ENCODE data around the gene NCEH1. TPM values are rescaled to one million over a fixed set of nuclear protein-coding genes. Genes with fewer than 3 reads are reported as not detected.

NCEH1 gene
- total RNA-seq, 2 experiments from 2014 or later = 0.33 to 0.50 TPM

DNA sequence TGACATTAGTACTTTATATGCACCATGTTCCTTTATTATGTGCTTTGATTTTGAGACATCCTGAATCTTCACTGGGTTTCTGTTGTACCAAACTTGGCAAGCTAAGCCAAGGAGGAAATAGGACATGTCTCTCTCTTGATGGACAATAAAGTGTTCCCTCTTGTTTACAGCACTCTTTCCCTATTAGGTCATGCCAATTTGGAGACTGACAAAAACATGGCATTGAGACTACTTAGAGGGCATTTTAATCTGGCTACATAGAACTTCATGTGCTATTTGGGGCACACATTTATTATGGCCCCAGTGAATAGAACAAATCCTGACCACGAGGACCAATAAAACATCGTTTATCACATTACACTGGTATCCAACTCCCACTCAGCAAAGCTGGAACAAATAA is 102.3 kb downstream of the NCEH1 start:
- DNase-seq (no peak), ATAC-seq (ENCODE audit: poor library complexity) (no peak)
- Histone ChIP-seq H3K27me3 (ENCODE audit: control insufficient read depth in 1 of 2, insufficient read depth in 2 of 2, low read length in 2 of 2) (no peaks in the 10 kb centered on the region), H3K27ac (ENCODE audit: low read depth in 1 of 2, low read length in 2 of 2) (no peak overlapping the region), H3K9me3 (ENCODE audit: control insufficient read depth in 1 of 2, insufficient read depth in 1 of 2, low read length in 2 of 2) (peaks cover 0 to 15% of the 10 kb centered on the region in 2 experiments), H3K36me3 (ENCODE audit: insufficient read depth, low read length) (no peaks in the 10 kb centered on the region), H3K4me1 (ENCODE audit: insufficient read depth, low read length) (no peaks in the 10 kb centered on the region), H3K4me3 (ENCODE audit: low read length) (no peak overlapping the region)
- Mint-ChIP-seq H3K36me3 (ENCODE audit: low read depth) (no peaks in the 10 kb centered on the region), H3K27ac (no peak overlapping the region), H3K4me1 (ENCODE audit: low read depth) (no peaks in the 10 kb centered on the region), H3K4me3 (no peak overlapping the region), H3K9me3 (peaks cover 5% of the 10 kb centered on the region), H3K27me3 (peaks cover 6% of the 10 kb centered on the region)
- intact Hi-C loops (cut with DNase I, micrococcal nuclease) = no loop called here
- TF ChIP-seq, protein P1, sequence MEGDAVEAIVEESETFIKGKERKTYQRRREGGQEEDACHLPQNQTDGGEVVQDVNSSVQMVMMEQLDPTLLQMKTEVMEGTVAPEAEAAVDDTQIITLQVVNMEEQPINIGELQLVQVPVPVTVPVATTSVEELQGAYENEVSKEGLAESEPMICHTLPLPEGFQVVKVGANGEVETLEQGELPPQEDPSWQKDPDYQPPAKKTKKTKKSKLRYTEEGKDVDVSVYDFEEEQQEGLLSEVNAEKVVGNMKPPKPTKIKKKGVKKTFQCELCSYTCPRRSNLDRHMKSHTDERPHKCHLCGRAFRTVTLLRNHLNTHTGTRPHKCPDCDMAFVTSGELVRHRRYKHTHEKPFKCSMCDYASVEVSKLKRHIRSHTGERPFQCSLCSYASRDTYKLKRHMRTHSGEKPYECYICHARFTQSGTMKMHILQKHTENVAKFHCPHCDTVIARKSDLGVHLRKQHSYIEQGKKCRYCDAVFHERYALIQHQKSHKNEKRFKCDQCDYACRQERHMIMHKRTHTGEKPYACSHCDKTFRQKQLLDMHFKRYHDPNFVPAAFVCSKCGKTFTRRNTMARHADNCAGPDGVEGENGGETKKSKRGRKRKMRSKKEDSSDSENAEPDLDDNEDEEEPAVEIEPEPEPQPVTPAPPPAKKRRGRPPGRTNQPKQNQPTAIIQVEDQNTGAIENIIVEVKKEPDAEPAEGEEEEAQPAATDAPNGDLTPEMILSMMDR (IDR thresholded peaks at IDR 0.05) = no peak
- POLR2A ChIA-PET = no interaction called here
- CTCF ChIA-PET = interaction anchor here (1.1 to 2.2 kb wide), 3 partner anchors 9 to 13 kb away, joined by 3 to 7 read pairs (median 4); no protein-coding TSS in a partner anchor

DNA sequence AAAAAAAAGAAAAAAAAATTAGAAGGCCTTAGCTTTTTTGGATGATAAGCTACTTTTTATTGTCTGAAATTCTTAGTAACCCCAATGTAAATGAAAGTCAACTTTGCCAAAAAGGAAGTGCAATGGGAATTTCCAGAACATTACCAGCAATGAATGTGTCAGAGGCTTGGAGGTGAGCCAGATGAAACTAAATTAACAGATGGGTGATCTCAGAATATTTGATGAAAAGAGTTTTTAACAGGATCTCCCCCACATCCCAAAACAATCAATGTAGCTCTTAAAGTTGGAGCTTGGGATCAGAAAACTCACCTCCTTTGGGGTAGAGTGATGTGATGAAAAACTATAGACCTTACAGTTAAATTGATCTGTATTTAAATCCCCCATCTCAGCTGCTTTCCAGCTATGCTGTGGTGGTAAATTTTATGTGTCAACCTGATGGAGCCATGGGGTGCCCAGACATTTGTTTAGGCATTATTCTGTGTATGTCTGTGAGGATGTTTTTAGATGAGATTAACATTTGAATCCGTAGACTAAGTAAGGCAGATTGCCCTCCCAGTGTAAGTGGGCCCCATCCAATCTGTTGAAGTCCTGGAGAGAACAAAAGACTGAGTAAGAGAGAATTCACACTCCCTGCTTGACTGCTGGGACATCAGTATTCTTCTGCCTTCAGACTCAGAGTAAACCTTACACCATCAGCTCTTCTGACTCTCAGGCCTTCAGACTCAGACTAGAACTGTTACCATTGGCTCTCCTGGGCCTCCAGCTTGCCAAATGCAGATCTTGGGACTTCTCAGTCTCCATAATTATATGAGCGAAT is 103.4 kb downstream of the NCEH1 start:
- intact Hi-C loops (cut with DNase I, micrococcal nuclease) = no loop called here
- peaks cover 5% of the 10 kb centered on the region for H3K9me3 Mint-ChIP-seq

DNA sequence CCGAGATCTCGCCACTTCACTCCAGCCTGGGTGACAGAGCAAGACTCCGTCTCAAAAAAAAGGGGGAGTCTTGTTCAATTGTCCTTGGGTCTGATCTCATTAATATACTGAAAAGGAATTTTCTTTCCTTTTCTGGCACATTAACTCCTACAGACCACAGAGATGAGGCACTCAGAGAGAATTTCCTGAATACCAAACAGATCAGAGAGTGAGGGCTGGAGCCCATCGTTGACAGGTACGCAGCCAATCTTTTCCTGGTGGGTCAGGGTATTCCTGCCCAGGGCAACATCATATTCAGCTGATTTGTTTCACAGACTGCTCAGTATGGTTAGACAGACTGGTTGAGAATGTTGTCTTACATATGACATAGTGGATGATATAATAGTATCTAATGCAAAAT is 104.8 kb downstream of the NCEH1 start:
- no peaks in the 10 kb centered on the region for H3K4me1 ChIP-seq (ENCODE audit: insufficient read depth, low read length)
- Mint-ChIP-seq H3K9me3 (peaks cover 4% of the 10 kb centered on the region), H3K36me3 (ENCODE audit: low read depth) (no peaks in the 10 kb centered on the region), H3K4me1 (ENCODE audit: low read depth) (no peaks in the 10 kb centered on the region), H3K27ac (no peak overlapping the region), H3K27me3 (peaks cover 6% of the 10 kb centered on the region), H3K4me3 (no peak overlapping the region)
- intact Hi-C loops (cut with DNase I, micrococcal nuclease) = no loop called here
- no peak overlapping the region for H3K4me3 ChIP-seq (ENCODE audit: low read length)
- ATAC-seq (ENCODE audit: poor library complexity) (no peak), DNase-seq (no peak)
- H3K36me3 ChIP-seq (ENCODE audit: insufficient read depth, low read length) = no peaks in the 10 kb centered on the region
- peaks cover 0 to under 1% of the 10 kb centered on the region in 2 experiments for H3K9me3 ChIP-seq (ENCODE audit: control insufficient read depth in 1 of 2, insufficient read depth in 1 of 2, low read length in 2 of 2)
- POLR2A ChIA-PET = no interaction called here
- TF ChIP-seq, protein P1 (IDR thresholded peaks at IDR 0.05) = no peak
- no peak overlapping the region for H3K27ac ChIP-seq (ENCODE audit: low read depth in 1 of 2, low read length in 2 of 2)
- CTCF ChIA-PET = interaction anchor here (1.3 kb wide), 1 partner anchor 10 kb away, joined by 3 read pairs; no protein-coding TSS in a partner anchor
- H3K27me3 ChIP-seq (ENCODE audit: control insufficient read depth in 1 of 2, insufficient read depth in 2 of 2, low read length in 2 of 2) = no peaks in the 10 kb centered on the region

More for the DNA sequence above, 103.4 kb downstream of the NCEH1 start:
- no peak overlapping the region for H3K27ac Mint-ChIP-seq
- ATAC-seq (ENCODE audit: poor library complexity) = no peak
- Histone ChIP-seq H3K36me3 (ENCODE audit: insufficient read depth, low read length) (no peaks in the 10 kb centered on the region), H3K27ac (ENCODE audit: low read depth in 1 of 2, low read length in 2 of 2) (no peak overlapping the region), H3K4me3 (ENCODE audit: low read length) (no peak overlapping the region), H3K27me3 (ENCODE audit: control insufficient read depth in 1 of 2, insufficient read depth in 2 of 2, low read length in 2 of 2) (no peaks in the 10 kb centered on the region), H3K4me1 (ENCODE audit: insufficient read depth, low read length) (no peaks in the 10 kb centered on the region), H3K9me3 (ENCODE audit: control insufficient read depth in 1 of 2, insufficient read depth in 1 of 2, low read length in 2 of 2) (peaks cover 0 to 9% of the 10 kb centered on the region in 2 experiments)
- H3K4me3 Mint-ChIP-seq = no peak overlapping the region
- H3K27me3 Mint-ChIP-seq = peaks cover 6% of the 10 kb centered on the region
- H3K4me1 Mint-ChIP-seq (ENCODE audit: low read depth) = no peaks in the 10 kb centered on the region
- POLR2A ChIA-PET = no interaction called here
- CTCF ChIA-PET = interaction anchor here (1.9 to 2.2 kb wide), 2 partner anchors 10 to 11 kb away, joined by 4 to 7 read pairs; no protein-coding TSS in a partner anchor
- TF ChIP-seq, protein P1 (IDR thresholded peaks at IDR 0.05) = no peak
- H3K36me3 Mint-ChIP-seq (ENCODE audit: low read depth) = no peaks in the 10 kb centered on the region
- peak in 2 of 14 experiments; percentile 43 to 48 for DNase-seq
